Stimulated activated CD4-positive, alpha-beta T cell treated with anti-CD3 and anti-CD28 coated beads, Interleukin-1b, Interleukin-23, amount 100 ng/mL, for 1 hour (primary cell): ENCODE data around the gene METRN.
"Not testable (repeated sequence)": the region's sequence is repeated elsewhere in the genome, so short reads cannot be mapped to it uniquely, and the experiment has no call there.

ENCODE experiments used
- DNase-seq, 2 donors: peaks; one replicate each; pipeline ENCODE4 v3.0.0-alpha.2; 2020; ENCODE audit warnings: low read depth in 2 of 2

METRN gene

GRCh38 chr16:691242-691641 lies 23.7 kb upstream of the METRN start:
- not testable (repeated sequence) for DNase-seq

- no peak for DNase-seq
Measured at GRCh38 chr16:692356-693108, 22.4 kb upstream of the METRN start.

- DNase-seq: no peak
Measured at GRCh38 chr16:693364-693763, 21.6 kb upstream of the METRN start.

GRCh38 chr16:693766-694165 lies 21.2 kb upstream of the METRN start:
- no peak for DNase-seq

GRCh38 chr16:694187-694862 lies 20.6 kb upstream of the METRN start:
- DNase-seq: no peak

GRCh38 chr16:694863-695354 lies 20.0 kb upstream of the METRN start:
- no peak for DNase-seq

GRCh38 chr16:695355-696089 lies 19.4 kb upstream of the METRN start:
- peak in 1 of 2 donors; percentile 38 for DNase-seq

- DNase-seq: no peak
Measured at GRCh38 chr16:698911-699671, 15.8 kb upstream of the METRN start.

- peak in 1 of 2 donors; percentile 42 for DNase-seq
Measured at GRCh38 chr16:700684-701584, 14.0 kb upstream of the METRN start.

GRCh38 chr16:702341-702740 lies 12.6 kb upstream of the METRN start:
- DNase-seq: no peak

GRCh38 chr16:703406-703805 lies 11.5 kb upstream of the METRN start:
- no peak for DNase-seq

- DNase-seq: no peak
Measured at GRCh38 chr16:704047-704446, 10.9 kb upstream of the METRN start.

GRCh38 chr16:704552-705380 lies 10.2 kb upstream of the METRN start:
- DNase-seq: no peak

GRCh38 chr16:705431-706188 lies 9.3 kb upstream of the METRN start, which contains the start of gene FBXL16:
Gene FBXL16, minus strand, starts transcription at chr16:705801. Its CDS starts 8,396 bp downstream, at chr16:697405.
- no peak for DNase-seq

GRCh38 chr16:706189-707061 lies 8.5 kb upstream of the METRN start:
- DNase-seq: no peak

GRCh38 chr16:707062-707538 lies 7.8 kb upstream of the METRN start:
- no peak for DNase-seq

GRCh38 chr16:708019-708418 lies 6.9 kb upstream of the METRN start:
- no peak for DNase-seq

- no peak for DNase-seq
Measured at GRCh38 chr16:708959-709358, 6.0 kb upstream of the METRN start.
